Measurements from ENCODE around the gene CELSR1. TPM values are rescaled to one million over a fixed set of nuclear protein-coding genes. Genes with fewer than 3 reads are reported as not detected.

CELSR1 gene
- polyA plus RNA-seq, 1 experiment, result 1.0 TPM

- CTCF ChIA-PET, result interaction anchor here (2.7 kb wide), 1 partner anchor 16 kb away, joined by 6 read pairs; no protein-coding TSS in a partner anchor
- Histone ChIP-seq H3K27me3 (ENCODE audit: control insufficient read depth, insufficient read depth, low read length) (no peaks in the 10 kb centered on the region; the same call in none of the 2 replicates), H3K4me3 (ENCODE audit: low read depth, low read length) (no peak overlapping the region), H3K36me3 (ENCODE audit: control insufficient read depth, insufficient read depth, low read length) (no peaks in the 10 kb centered on the region)
- POLR2A ChIA-PET, result no interaction called here
- no peak for DNase-seq (ENCODE audit: low read depth)
- no peak for TF ChIP-seq CTCF (IDR thresholded peaks at IDR 0.05; ENCODE audit: insufficient read depth, low read depth, low read length)
Observed at GRCh38 chr22:46557736-46558480, 20.5 kb upstream of the CELSR1 start.

GRCh38 chr22:46556775-46557174, 19.4 kb upstream of the CELSR1 start:
- TF ChIP-seq CTCF (IDR thresholded peaks at IDR 0.05; ENCODE audit: insufficient read depth, low read depth, low read length), result no peak
- H3K36me3 ChIP-seq (ENCODE audit: control insufficient read depth, insufficient read depth, low read length), result no peaks in the 10 kb centered on the region
- no peaks in the 10 kb centered on the region; the same call in none of the 2 replicates for H3K27me3 ChIP-seq (ENCODE audit: control insufficient read depth, insufficient read depth, low read length)
- no peak overlapping the region for H3K4me3 ChIP-seq (ENCODE audit: low read depth, low read length)
- DNase-seq (ENCODE audit: low read depth), result no peak
- ChIA-PET CTCF (interaction anchor here (2.7 kb wide), 1 partner anchor 15 kb away, joined by 6 read pairs; no protein-coding TSS in a partner anchor), POLR2A (no interaction called here)

GRCh38 chr22:46553189-46553588, 15.8 kb upstream of the CELSR1 start:
- no peak for DNase-seq (ENCODE audit: low read depth)
- POLR2A ChIA-PET, result no interaction called here
- no peak for TF ChIP-seq CTCF (IDR thresholded peaks at IDR 0.05; ENCODE audit: insufficient read depth, low read depth, low read length)
- no peaks in the 10 kb centered on the region; the same call in none of the 2 replicates for H3K27me3 ChIP-seq (ENCODE audit: control insufficient read depth, insufficient read depth, low read length)
- no peak overlapping the region for H3K4me3 ChIP-seq (ENCODE audit: low read depth, low read length)
- CTCF ChIA-PET, result interaction anchor here (0.9 to 2.5 kb wide), 4 partner anchors 8 to 185 kb away, joined by 3 to 11 read pairs (median 5); no protein-coding TSS in a partner anchor
- no peaks in the 10 kb centered on the region for H3K36me3 ChIP-seq (ENCODE audit: control insufficient read depth, insufficient read depth, low read length)

GRCh38 chr22:46551996-46552395, 14.6 kb upstream of the CELSR1 start:
- no peak for TF ChIP-seq CTCF (IDR thresholded peaks at IDR 0.05; ENCODE audit: insufficient read depth, low read depth, low read length)
- CTCF ChIA-PET, result interaction anchor here (1.2 to 2.0 kb wide), 3 partner anchors 9 to 11 kb away, joined by 4 to 6 read pairs (median 4); no protein-coding TSS in a partner anchor
- POLR2A ChIA-PET, result no interaction called here
- Histone ChIP-seq H3K36me3 (ENCODE audit: control insufficient read depth, insufficient read depth, low read length) (no peaks in the 10 kb centered on the region), H3K27me3 (ENCODE audit: control insufficient read depth, insufficient read depth, low read length) (no peaks in the 10 kb centered on the region; the same call in none of the 2 replicates), H3K4me3 (ENCODE audit: low read depth, low read length) (no peak overlapping the region)
- DNase-seq (ENCODE audit: low read depth), result no peak

- CTCF ChIA-PET, result interaction anchor here (1.2 to 2.0 kb wide), 3 partner anchors 9 to 12 kb away, joined by 4 to 6 read pairs (median 4); no protein-coding TSS in a partner anchor
- DNase-seq (ENCODE audit: low read depth), result no peak
- Histone ChIP-seq H3K4me3 (ENCODE audit: low read depth, low read length) (no peak overlapping the region), H3K36me3 (ENCODE audit: control insufficient read depth, insufficient read depth, low read length) (no peaks in the 10 kb centered on the region), H3K27me3 (ENCODE audit: control insufficient read depth, insufficient read depth, low read length) (no peaks in the 10 kb centered on the region; the same call in 1 of the 2 replicates)
- no peak for TF ChIP-seq CTCF (IDR thresholded peaks at IDR 0.05; ENCODE audit: insufficient read depth, low read depth, low read length)
- POLR2A ChIA-PET, result no interaction called here
Observed at GRCh38 chr22:46551321-46551720, 13.9 kb upstream of the CELSR1 start.
